ENCODE measurements around the gene ALG14.

DNA sequence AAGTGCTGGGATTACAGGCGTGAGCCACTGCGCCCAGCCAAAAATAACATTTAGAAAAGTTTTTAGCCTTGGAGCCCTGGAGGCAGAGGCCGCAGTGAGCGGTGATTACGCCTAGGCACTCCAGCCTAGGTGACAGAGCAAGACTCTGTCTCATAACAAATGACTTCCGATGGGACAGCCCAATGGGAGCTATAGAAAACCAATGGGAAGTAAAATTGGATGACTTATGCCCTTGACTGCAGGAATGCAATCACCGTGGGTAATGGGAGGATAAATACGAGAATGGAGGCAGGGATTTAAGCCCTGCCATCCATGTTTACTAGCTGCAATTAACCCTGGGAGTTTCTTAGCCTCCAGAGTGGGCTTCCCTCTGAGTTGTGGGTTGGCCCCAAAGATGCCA is 108.9 kb downstream of the ALG14 start:
- TF ChIP-seq, protein P1, sequence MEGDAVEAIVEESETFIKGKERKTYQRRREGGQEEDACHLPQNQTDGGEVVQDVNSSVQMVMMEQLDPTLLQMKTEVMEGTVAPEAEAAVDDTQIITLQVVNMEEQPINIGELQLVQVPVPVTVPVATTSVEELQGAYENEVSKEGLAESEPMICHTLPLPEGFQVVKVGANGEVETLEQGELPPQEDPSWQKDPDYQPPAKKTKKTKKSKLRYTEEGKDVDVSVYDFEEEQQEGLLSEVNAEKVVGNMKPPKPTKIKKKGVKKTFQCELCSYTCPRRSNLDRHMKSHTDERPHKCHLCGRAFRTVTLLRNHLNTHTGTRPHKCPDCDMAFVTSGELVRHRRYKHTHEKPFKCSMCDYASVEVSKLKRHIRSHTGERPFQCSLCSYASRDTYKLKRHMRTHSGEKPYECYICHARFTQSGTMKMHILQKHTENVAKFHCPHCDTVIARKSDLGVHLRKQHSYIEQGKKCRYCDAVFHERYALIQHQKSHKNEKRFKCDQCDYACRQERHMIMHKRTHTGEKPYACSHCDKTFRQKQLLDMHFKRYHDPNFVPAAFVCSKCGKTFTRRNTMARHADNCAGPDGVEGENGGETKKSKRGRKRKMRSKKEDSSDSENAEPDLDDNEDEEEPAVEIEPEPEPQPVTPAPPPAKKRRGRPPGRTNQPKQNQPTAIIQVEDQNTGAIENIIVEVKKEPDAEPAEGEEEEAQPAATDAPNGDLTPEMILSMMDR (conservative IDR thresholded peaks at IDR 0.05; ENCODE audit: low read depth, low read length), result no peak
- TF ChIP-seq RAD21 (IDR thresholded peaks at IDR 0.05; ENCODE audit: low read length), result no peak
- TF ChIP-seq, protein P2, sequence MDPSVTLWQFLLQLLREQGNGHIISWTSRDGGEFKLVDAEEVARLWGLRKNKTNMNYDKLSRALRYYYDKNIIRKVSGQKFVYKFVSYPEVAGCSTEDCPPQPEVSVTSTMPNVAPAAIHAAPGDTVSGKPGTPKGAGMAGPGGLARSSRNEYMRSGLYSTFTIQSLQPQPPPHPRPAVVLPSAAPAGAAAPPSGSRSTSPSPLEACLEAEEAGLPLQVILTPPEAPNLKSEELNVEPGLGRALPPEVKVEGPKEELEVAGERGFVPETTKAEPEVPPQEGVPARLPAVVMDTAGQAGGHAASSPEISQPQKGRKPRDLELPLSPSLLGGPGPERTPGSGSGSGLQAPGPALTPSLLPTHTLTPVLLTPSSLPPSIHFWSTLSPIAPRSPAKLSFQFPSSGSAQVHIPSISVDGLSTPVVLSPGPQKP (IDR thresholded peaks at IDR 0.05; ENCODE audit: borderline replicate concordance, low read depth, low read length), result no peak
- TF ChIP-seq, protein P3, sequence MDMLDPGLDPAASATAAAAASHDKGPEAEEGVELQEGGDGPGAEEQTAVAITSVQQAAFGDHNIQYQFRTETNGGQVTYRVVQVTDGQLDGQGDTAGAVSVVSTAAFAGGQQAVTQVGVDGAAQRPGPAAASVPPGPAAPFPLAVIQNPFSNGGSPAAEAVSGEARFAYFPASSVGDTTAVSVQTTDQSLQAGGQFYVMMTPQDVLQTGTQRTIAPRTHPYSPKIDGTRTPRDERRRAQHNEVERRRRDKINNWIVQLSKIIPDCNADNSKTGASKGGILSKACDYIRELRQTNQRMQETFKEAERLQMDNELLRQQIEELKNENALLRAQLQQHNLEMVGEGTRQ (IDR thresholded peaks at IDR 0.05; ENCODE audit: low read depth, low read length), result no peak
- no peak for TF ChIP-seq RCOR1 (IDR thresholded peaks at IDR 0.05; ENCODE audit: insufficient replicate concordance, low read length)
- TF ChIP-seq RFX5 (IDR thresholded peaks at IDR 0.05; ENCODE audit: low read depth, low read length), result no peak
- no peak for TF ChIP-seq POLR2A (IDR thresholded peaks at IDR 0.05; ENCODE audit: low read depth, low read length)
- TF ChIP-seq CEBPB (IDR thresholded peaks at IDR 0.05; ENCODE audit: low read depth, low read length), result no peak
- TF ChIP-seq SMC3 (IDR thresholded peaks at IDR 0.05; ENCODE audit: low read depth, low read length), result no peak
- no peak for TF ChIP-seq MAZ (IDR thresholded peaks at IDR 0.05; ENCODE audit: borderline replicate concordance, low read depth, low read length)
